ENCODE measurements around the gene NEU3. TPM values are rescaled to one million over a fixed set of nuclear protein-coding genes. Genes with fewer than 3 reads are reported as not detected.

Gene NEU3
- total and polyA plus RNA-seq, 2 of the 13 experiments (the other 11 are each of a cell fraction or from before 2014, with no cell fraction given) = 6.3 to 15.3 TPM

GRCh38 chr11:75022759-75023396 is 34.1 kb downstream of the NEU3 start (continued):
- TF ChIP-seq, protein P1, sequence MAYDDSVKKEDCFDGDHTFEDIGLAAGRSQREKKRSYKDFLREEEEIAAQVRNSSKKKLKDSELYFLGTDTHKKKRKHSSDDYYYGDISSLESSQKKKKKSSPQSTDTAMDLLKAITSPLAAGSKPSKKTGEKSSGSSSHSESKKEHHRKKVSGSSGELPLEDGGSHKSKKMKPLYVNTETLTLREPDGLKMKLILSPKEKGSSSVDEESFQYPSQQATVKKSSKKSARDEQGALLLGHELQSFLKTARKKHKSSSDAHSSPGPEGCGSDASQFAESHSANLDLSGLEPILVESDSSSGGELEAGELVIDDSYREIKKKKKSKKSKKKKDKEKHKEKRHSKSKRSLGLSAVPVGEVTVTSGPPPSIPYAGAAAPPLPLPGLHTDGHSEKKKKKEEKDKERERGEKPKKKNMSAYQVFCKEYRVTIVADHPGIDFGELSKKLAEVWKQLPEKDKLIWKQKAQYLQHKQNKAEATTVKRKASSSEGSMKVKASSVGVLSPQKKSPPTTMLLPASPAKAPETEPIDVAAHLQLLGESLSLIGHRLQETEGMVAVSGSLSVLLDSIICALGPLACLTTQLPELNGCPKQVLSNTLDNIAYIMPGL (CRISPR knock-in tag; IDR thresholded peaks at IDR 0.05; ENCODE audit: borderline replicate concordance in 1 of 2, low read depth in 1 of 2) = 0 out of 4 replicates have a peak, but pooled peaks of 1 of the 2 experiments have one; percentile 37
- 0 out of 2 replicates have a peak, but pooled peaks have one; percentile 41 for TF ChIP-seq DRAP1 (CRISPR knock-in tag; IDR thresholded peaks at IDR 0.05)
- peak; percentile 90 for TF ChIP-seq SMC3 (IDR thresholded peaks at IDR 0.05; ENCODE audit: low read length)
- peak; percentile 22; the same call in 1 of the 2 replicates for TF ChIP-seq SMAD3 (CRISPR knock-in tag; IDR thresholded peaks at IDR 0.05)
- 0 out of 2 replicates have a peak, but pooled peaks have one; percentile 18 for TF ChIP-seq ZNF263 (CRISPR knock-in tag; IDR thresholded peaks at IDR 0.05)
- no peak for TF ChIP-seq ZNF619 (CRISPR knock-in tag; IDR thresholded peaks at IDR 0.05)
- TF ChIP-seq, protein P2, sequence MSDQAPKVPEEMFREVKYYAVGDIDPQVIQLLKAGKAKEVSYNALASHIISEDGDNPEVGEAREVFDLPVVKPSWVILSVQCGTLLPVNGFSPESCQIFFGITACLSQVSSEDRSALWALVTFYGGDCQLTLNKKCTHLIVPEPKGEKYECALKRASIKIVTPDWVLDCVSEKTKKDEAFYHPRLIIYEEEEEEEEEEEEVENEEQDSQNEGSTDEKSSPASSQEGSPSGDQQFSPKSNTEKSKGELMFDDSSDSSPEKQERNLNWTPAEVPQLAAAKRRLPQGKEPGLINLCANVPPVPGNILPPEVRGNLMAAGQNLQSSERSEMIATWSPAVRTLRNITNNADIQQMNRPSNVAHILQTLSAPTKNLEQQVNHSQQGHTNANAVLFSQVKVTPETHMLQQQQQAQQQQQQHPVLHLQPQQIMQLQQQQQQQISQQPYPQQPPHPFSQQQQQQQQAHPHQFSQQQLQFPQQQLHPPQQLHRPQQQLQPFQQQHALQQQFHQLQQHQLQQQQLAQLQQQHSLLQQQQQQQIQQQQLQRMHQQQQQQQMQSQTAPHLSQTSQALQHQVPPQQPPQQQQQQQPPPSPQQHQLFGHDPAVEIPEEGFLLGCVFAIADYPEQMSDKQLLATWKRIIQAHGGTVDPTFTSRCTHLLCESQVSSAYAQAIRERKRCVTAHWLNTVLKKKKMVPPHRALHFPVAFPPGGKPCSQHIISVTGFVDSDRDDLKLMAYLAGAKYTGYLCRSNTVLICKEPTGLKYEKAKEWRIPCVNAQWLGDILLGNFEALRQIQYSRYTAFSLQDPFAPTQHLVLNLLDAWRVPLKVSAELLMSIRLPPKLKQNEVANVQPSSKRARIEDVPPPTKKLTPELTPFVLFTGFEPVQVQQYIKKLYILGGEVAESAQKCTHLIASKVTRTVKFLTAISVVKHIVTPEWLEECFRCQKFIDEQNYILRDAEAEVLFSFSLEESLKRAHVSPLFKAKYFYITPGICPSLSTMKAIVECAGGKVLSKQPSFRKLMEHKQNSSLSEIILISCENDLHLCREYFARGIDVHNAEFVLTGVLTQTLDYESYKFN (CRISPR knock-in tag; conservative IDR thresholded peaks at IDR 0.05) = no peak
- 0 out of 2 replicates have a peak, but pooled peaks have one; percentile 38 for TF ChIP-seq KDM1A (CRISPR knock-in tag; IDR thresholded peaks at IDR 0.05)
- no peak for TF ChIP-seq FOSL1 (CRISPR knock-in tag; IDR thresholded peaks at IDR 0.05; ENCODE audit: borderline replicate concordance)
- TF ChIP-seq ZFY (CRISPR knock-in tag; IDR thresholded peaks at IDR 0.05) = 0 out of 2 replicates have a peak, but pooled peaks have one; percentile 25
- TF ChIP-seq RAD21 (CRISPR knock-in tag; IDR thresholded peaks at IDR 0.05) = peak; percentile 84
- TF ChIP-seq POGZ (CRISPR knock-in tag; IDR thresholded peaks at IDR 0.05) = no peak
- TF ChIP-seq, protein P3, sequence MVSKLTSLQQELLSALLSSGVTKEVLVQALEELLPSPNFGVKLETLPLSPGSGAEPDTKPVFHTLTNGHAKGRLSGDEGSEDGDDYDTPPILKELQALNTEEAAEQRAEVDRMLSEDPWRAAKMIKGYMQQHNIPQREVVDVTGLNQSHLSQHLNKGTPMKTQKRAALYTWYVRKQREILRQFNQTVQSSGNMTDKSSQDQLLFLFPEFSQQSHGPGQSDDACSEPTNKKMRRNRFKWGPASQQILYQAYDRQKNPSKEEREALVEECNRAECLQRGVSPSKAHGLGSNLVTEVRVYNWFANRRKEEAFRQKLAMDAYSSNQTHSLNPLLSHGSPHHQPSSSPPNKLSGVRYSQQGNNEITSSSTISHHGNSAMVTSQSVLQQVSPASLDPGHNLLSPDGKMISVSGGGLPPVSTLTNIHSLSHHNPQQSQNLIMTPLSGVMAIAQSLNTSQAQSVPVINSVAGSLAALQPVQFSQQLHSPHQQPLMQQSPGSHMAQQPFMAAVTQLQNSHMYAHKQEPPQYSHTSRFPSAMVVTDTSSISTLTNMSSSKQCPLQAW (CRISPR knock-in tag; IDR thresholded peaks at IDR 0.05) = 0 out of 2 replicates have a peak, but pooled peaks have one; percentile 54
- peak; percentile 95 for TF ChIP-seq ZMYM3 (CRISPR knock-in tag; IDR thresholded peaks at IDR 0.05)
- TF ChIP-seq, protein P4, sequence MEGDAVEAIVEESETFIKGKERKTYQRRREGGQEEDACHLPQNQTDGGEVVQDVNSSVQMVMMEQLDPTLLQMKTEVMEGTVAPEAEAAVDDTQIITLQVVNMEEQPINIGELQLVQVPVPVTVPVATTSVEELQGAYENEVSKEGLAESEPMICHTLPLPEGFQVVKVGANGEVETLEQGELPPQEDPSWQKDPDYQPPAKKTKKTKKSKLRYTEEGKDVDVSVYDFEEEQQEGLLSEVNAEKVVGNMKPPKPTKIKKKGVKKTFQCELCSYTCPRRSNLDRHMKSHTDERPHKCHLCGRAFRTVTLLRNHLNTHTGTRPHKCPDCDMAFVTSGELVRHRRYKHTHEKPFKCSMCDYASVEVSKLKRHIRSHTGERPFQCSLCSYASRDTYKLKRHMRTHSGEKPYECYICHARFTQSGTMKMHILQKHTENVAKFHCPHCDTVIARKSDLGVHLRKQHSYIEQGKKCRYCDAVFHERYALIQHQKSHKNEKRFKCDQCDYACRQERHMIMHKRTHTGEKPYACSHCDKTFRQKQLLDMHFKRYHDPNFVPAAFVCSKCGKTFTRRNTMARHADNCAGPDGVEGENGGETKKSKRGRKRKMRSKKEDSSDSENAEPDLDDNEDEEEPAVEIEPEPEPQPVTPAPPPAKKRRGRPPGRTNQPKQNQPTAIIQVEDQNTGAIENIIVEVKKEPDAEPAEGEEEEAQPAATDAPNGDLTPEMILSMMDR (CRISPR knock-in tag; IDR thresholded peaks at IDR 0.05) = peak; percentile 93
- TF ChIP-seq ZKSCAN5 (CRISPR knock-in tag; IDR thresholded peaks at IDR 0.05) = no peak
- TF ChIP-seq, protein P5, sequence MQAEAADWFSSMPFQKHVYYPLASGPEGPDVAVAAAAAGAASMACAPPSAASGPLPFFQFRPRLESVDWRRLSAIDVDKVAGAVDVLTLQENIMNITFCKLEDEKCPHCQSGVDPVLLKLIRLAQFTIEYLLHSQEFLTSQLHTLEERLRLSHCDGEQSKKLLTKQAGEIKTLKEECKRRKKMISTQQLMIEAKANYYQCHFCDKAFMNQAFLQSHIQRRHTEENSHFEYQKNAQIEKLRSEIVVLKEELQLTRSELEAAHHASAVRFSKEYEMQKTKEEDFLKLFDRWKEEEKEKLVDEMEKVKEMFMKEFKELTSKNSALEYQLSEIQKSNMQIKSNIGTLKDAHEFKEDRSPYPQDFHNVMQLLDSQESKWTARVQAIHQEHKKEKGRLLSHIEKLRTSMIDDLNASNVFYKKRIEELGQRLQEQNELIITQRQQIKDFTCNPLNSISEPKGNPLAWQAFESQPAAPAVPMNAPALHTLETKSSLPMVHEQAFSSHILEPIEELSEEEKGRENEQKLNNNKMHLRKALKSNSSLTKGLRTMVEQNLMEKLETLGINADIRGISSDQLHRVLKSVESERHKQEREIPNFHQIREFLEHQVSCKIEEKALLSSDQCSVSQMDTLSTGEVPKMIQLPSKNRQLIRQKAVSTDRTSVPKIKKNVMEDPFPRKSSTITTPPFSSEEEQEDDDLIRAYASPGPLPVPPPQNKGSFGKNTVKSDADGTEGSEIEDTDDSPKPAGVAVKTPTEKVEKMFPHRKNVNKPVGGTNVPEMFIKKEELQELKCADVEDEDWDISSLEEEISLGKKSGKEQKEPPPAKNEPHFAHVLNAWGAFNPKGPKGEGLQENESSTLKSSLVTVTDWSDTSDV (CRISPR knock-in tag; IDR thresholded peaks at IDR 0.05) = no peak
